ENCODE measurements around the gene LATS2.

Gene LATS2

GRCh38 chr13:21100211-21100610 lies 38.8 kb upstream of the LATS2 start:
- no peak for TF ChIP-seq CTCF (IDR thresholded peaks at IDR 0.05; ENCODE audit: low read depth, low read length)
- H3K4me3 ChIP-seq (ENCODE audit: low read depth, low read length), result no peak overlapping the region

- no peak overlapping the region for H3K4me3 ChIP-seq (ENCODE audit: low read depth, low read length)
- no peak for TF ChIP-seq CTCF (IDR thresholded peaks at IDR 0.05; ENCODE audit: low read depth, low read length)
Observed at GRCh38 chr13:21095311-21095710, 33.9 kb upstream of the LATS2 start.

GRCh38 chr13:21089830-21090229 lies 28.4 kb upstream of the LATS2 start:
- no peak overlapping the region for H3K4me3 ChIP-seq (ENCODE audit: low read depth, low read length)
- no peak for TF ChIP-seq CTCF (IDR thresholded peaks at IDR 0.05; ENCODE audit: low read depth, low read length)

- H3K4me3 ChIP-seq (ENCODE audit: low read depth, low read length), result no peak overlapping the region
- TF ChIP-seq CTCF (IDR thresholded peaks at IDR 0.05; ENCODE audit: low read depth, low read length), result no peak
Observed at GRCh38 chr13:21088534-21088933, 27.1 kb upstream of the LATS2 start.

GRCh38 chr13:21086929-21087328 lies 25.5 kb upstream of the LATS2 start:
- H3K4me3 ChIP-seq (ENCODE audit: low read depth, low read length), result no peak overlapping the region
- no peak for TF ChIP-seq CTCF (IDR thresholded peaks at IDR 0.05; ENCODE audit: low read depth, low read length)

- no peak overlapping the region for H3K4me3 ChIP-seq (ENCODE audit: low read depth, low read length)
- no peak for TF ChIP-seq CTCF (IDR thresholded peaks at IDR 0.05; ENCODE audit: low read depth, low read length)
Observed at GRCh38 chr13:21081926-21082325, 20.5 kb upstream of the LATS2 start.

- TF ChIP-seq CTCF (IDR thresholded peaks at IDR 0.05; ENCODE audit: low read depth, low read length), result no peak
- H3K4me3 ChIP-seq (ENCODE audit: low read depth, low read length), result peak overlapping the region; percentile 47
Observed at GRCh38 chr13:21080593-21080891, 19.2 kb upstream of the LATS2 start.
